Right hindlimb (tissue), 1 donor: ENCODE measurements around the gene TRIM2.

Source experiments
- DNase-seq: peaks from one replicate; pipeline ENCODE4 v3.0.0-alpha.2; 2018

The TRIM2 gene

DNA sequence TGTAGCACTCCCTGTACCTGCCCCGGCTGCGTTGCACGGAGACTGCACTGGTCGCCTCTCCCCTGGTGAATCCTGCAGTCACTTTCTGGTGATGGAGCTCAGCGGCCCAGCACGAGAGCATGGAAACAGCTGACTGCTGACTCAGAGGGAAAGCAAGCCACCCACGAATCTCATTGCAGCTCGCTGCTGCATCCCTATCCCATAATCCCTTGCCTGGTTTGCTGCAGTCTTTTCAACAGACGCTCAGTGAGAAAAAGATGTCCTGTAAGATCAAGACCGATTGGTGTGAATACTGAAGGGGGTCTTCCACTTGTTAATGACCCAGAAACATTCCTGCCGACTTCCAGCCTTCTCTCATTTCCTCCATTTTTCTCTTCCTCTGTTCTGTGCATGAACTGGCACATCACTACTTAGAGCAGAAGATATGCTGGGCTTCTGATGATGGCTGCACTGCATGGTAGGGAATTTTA, 52.9 kb downstream of the TRIM2 start:
- peak; percentile 50 for DNase-seq

DNA sequence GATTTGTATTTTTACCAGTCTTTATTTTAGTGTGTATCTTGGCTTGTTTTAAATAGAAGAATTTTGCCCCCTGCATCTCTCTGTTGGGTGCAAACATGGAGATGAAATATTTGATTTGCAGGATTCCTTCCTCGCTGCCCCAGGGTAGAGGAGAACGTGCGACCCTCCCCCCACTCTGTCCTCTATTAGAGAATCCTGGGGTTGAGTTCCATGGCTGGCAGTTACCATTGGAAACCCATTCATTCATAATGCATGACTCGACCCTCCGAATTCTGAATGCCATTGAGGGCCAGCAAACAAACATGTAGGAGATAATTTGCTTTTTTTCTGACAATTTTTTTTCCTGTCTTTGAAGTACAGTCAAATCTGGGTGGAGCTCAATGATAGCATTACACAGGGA, 53.7 kb downstream of the TRIM2 start:
- no peak for DNase-seq

DNA sequence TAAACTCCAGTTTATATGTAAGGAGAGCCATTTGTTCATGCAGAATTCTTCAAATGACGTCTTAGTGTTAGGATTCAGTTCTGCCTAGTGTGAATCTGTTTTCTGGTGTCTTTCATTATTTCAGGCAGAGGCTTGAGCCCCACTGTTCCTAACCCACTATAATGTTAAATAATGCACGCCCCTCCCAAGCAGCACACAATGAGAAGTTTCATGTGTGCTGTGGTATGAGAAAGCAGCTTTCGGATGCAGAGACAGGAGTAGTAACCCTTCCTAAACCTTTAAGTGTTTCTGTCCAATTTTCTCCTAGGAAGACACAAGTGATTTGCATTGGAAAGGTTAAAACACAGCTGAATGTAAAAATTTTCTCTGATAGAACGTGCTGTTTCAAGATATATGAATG, 54.5 kb downstream of the TRIM2 start:
- DNase-seq, result no peak

DNA sequence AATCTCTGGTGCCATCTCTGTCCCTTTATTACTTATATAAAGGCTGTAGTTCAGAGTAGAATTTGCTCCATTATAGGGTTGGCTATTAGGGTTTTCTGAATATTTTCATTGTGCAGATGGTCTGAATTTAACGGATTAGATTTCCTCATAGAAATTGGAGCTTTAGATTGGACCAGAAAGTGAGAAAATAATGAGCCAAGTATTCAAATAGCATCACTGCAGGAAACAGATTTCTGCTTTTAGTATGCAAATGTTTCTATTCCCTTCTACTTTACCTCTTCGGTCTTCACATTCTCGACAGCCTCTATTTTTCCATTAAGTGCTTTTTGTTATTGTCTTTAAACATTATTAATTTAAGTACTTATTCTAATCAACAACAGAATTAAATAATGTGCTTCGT, 55.4 kb downstream of the TRIM2 start:
- no peak for DNase-seq

DNA sequence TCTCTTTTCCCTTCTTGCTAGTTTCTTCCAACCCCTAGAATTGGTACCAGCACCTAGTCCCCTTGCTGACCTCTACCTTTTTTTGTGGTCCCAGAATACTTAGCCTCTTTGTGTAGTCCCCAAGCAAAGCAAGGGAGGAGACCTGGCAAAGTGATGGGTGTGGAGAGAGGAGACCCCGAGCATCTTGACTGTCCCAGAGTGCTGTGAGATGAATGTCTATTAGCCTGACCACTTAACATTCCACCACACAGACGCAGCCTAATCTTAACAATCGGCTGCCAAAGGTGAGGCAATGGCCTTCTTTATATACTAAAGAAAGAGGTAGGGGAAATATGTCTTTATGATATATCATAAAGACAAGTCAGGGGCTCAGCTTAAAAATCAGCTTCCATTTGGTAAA, 55.9 kb downstream of the TRIM2 start:
- DNase-seq, result no peak

DNA sequence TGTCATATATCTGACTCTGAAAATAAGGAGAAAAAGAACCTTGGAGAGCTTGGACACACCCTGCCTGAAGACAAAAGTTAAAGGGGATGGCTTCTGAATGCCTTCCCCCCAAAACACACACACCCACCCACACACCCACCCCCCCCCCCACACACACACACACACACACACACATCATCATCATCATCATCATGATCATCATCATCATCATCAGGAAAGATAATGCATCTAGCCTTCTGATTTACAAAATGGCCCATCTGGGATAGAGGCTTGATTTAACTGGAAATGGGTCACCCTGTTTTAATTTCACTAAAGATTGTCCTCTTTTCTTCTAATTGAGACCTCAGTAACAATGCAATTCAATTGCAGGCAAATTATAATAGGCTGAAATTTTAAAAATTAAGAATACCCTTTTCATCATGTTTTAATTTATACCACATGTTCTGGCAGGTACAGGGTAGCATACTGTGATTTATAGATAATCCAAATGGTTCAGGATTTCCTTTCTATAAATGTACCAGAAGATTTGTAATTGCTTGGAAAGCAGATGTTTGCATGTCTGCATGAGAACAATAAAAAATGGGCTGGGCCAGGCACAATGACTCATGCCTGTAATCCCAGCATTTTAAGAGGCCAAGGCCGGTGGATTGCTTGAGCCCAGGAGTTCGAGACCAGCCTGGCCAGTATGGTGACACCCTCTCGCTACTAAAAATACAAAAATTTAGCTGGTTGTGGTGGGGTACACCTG, 56.5 kb downstream of the TRIM2 start:
- DNase-seq, result peak; percentile 47

DNA sequence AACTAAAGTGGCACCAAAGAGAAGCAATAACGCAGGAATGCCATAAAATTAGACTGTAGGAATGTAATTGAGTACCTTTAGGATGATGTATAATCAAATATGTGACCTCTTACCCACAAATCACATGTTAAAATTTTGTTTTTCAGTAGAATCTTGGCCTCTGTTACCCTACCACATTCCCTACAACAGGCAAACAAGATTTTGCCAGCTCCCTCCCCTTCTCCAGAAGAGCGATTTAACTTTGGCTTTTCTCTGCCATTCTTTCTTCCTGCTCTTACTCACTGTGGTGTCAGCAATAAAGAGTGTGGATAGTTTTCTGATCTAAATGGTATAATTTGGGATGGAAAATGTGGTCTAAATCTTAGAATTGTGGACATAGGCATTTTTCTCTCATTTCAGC, 57.2 kb downstream of the TRIM2 start:
- DNase-seq, result no peak

DNA sequence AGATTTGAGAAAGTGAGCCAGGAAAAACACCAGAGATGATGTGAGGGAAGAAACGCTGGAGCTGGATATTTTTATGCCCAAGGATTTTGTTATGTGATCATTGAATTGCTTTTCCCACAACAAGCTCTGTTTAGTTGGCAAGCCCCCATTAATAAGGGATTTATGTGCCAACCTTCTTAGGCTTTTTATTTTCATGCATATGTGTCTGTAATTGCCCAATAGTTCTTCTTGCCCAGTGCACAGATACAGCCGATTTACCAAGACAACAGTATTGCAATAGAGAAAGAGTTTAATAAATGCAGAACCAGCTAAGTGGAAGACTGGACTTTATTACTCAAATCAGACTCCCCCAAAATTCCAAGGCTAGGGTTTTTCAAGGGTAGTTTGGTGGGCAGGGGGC, 57.7 kb downstream of the TRIM2 start:
- no peak for DNase-seq

DNA sequence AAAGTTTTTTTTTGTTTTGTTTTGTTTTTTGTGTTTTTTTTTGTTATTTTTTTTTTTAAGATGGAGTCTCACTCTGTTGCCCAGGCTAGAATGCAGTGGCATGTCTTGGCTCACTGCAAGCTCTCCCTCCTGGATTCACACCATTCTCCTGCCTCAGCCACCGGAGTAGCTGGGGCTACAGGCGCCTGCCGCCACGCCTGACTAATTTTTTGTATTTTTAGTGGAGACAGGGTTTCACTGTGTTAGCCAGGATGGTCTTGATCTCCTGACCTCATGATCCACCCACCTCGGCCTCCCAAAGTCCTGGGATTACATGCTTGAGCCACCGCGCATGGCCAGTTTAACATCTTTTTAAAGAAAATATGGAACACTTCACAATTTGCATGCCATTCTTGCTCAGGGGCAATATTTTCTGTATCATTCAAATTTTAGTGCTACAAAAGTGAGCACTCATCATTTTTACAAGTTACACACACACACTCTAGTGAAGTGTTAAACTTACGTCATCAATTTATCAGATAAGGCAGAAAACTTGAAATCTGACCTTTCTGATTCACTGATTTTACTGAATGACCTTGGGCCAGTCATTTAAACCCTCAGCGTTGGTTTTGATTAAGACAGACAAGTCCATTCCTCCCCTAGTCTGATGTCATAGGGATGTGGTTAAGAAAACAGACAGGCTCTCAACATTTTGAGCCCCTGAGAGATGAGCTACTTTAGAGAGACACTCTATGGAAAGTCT, 61.2 kb downstream of the TRIM2 start:
- DNase-seq, result no peak

DNA sequence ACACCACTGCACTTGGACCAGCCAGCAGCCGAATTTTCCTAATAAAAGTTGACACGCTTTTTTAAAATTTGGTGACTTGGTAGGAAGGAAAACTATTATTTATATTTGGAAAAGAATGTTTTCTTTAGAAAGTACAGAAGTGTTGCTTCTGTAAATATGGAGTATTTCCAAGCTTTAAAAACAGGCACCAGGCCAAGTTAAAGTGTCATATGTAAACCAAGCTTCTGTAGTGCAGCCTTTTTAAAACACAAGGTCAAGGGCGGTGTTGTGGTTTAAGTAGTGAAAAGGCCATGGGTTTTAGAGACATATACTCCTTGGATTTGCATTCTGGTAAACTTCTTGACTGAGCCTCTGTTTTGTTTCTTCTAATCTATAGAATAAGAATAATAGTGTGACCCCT, 62.7 kb downstream of the TRIM2 start:
- no peak for DNase-seq

DNA sequence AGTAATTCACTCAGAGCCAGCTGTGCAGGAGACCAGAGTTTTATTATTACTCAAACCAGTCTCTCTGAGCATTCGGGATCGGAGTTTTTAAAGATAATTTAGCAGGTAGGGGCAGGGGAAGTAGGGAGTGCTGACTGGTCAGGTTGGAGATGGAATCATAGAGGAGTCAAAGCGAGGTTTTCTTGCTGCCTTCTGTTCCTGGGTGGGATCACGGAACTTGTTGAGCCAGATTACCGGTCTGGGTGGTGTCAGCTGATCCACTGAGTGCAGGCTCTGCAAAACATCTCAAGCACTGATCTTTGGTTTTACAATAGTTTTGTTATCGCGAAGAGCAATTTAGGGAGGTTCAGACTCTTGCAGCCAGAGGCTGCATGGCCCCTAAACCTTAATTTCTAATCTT, 63.6 kb downstream of the TRIM2 start:
- DNase-seq, result no peak

DNA sequence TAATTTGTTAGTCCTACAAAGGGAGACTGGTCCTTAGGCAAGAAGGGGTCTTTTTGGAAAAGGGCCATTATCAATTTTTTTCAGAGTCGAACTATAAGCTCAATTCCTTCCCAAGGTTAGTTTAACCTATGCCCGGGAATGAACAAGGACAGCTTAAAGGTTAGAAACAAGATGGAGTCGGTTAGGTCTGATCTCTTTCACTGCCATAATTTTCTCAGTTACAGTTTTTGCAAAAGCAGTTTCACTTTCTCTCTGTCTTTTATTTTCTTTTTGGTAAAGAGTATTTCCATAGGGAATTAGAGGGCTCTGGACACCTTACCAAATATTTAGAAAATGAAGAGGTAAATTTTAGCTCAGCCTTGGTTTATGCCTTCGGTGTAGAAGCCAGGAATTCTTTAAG, 64.1 kb downstream of the TRIM2 start:
- DNase-seq, result no peak

DNA sequence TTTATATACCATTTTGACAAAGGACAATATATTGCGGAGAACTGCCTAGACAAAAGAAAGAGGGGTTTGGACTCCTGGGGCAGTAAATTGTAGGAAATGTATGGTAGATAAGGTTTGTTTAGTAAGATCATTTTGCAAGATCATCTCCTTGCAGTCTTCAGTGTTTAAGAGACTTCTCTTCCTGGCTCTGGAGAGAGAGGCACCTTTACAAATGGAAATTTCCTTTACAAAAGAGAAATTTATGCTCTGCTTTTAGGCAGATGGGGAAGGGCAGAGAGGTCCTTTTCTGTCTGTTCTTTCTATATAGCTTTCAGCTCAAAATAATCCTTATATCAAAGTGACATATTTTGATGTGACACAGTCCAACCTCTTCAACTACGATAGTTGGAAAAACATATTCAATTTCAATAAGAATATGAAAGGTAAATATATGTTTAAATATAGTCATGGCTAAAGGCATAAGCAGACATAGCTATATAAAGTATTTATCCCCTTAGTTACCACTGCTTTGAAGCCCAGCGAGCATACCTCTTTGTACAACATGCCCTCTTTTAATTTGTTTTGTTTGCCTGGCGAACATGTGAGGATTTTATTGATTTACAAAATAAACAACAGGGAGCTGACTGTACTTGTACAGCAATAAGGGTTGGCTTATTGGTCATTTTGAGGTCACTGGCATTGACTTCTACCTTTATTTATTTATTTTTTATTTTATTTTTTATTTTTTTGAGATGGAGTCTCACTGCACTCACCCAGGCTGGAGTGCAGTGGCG, 65.2 kb downstream of the TRIM2 start:
- DNase-seq, result no peak

DNA sequence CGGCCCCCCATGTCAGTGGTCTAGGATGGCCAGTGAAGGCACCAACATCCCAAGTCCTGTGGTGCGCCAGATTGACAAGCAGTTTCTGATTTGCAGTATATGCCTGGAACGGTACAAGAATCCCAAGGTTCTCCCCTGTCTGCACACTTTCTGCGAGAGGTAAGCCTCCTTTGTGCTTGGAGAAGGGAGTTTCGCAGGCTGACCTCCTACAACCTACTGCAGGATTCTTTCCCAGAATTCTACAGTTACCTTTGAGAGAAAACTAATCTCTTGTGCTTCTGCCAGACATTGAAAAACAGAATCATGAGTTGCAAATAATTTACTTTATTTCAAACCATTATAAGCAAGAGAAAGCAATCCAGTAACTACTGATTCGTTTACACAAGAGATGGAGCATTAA, 66.1 kb downstream of the TRIM2 start:
- DNase-seq, result no peak

DNA sequence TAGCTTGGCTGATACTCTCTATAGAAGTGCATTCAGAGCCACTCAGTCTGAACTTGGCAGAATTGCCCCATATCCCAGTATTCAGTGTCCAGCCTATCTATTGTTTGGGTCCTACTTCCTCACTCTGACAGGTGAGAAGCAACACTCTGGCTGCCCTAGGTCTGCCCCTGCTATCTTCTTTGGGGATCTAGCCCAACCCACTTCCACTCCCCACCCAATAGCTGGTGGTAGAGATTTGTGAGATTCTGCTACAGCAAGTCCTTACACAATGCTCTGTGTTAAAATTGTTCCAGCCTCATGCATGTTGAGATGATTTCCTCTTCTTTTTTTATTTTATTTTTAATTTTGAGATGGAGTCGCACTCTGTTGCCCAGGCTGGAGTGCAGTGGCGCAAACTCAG, 67.6 kb downstream of the TRIM2 start:
- DNase-seq, result no peak

DNA sequence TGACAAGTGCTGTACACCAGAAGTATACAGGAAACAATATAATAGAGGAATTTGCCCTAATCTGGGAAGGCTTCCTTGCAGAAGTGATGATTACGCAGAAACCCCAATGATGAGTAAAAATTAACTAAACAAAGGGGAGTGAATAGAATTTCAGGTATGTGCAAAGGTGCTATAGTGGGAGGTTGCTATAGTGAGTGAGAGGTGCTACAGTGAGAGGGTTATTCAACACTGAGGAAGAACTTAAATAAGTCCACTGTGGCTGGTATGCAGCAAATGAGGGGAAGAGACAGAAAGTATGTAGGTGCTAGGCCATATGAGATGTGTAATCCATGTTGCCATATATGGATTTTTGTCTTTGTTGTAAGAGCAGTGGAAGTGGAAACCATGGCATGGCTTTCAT, 69.5 kb downstream of the TRIM2 start:
- DNase-seq, result no peak

DNA sequence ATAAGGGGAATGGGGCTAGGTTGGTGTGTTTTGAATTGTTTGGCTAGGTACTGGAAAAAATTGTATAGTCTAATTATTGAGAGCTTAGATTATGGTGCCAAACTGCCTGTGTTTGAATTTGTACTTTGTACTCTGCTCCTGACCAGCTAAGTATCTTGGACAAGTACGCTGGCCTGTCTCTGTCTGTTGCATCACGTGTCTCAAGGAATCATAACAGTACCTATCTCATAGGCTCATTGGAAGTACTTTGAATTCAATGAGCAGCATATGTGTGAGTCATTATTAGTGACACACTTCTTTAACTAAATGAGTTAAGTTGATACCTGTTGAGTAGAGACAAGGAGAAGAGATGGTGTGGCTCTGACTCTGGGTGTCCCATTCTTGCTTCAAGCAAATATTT, 70.7 kb downstream of the TRIM2 start:
- DNase-seq, result no peak

DNA sequence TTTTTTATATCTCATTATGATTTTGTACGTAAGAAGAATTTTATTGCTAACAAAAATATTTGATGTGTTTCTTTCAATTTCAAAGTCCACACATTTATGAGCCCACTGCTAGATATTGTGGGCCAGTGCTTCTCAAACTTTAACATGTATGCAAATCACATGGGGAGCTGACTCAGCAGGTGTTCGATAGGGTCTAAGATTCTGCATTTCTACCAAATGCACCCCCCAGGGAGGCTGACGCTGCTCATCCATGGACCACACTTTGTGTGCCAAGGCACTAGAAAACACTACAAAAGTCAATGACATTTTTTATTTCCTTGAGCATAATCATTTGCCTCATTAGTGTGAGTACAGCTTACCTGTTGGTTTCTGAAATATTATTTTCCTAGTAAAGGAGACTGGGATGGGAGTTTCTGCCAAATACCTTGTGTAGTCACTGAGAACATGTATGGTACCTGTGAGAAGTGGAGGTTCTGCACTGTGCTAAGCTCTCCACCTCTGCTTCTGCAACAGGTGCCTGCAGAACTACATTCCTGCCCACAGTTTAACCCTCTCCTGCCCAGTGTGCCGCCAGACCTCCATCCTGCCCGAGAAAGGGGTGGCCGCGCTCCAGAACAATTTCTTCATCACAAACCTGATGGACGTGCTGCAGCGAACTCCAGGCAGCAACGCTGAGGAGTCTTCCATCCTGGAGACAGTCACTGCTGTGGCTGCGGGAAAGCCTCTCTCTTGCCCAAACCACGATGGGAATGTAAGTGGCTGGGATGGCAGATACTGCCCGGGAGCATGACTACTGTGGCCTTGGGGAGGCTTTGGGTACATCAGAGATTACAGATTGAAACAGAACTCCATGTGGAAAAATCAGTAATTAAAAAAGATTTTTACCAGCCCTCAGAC, 71.4 kb downstream of the TRIM2 start:
- no peak for DNase-seq

DNA sequence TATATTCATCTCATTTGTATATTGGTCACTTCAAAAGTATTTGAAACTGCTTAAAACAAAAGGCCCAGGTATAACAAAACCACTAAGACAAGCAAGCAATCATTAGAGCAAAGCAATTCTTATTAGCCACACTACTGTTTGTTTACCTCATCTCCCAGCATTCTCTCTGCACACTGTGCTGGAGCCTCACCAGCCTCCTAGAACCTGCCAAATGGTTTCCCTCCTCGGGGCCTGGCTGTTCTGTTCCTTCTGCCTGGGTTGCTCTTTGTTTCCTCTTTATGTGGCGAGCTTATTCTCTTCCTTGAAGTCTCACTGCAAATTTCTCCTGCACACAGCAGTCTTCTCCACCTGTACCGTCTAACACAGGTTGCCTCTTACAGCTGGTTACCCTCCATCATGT, 72.7 kb downstream of the TRIM2 start:
- DNase-seq, result peak; percentile 40

DNA sequence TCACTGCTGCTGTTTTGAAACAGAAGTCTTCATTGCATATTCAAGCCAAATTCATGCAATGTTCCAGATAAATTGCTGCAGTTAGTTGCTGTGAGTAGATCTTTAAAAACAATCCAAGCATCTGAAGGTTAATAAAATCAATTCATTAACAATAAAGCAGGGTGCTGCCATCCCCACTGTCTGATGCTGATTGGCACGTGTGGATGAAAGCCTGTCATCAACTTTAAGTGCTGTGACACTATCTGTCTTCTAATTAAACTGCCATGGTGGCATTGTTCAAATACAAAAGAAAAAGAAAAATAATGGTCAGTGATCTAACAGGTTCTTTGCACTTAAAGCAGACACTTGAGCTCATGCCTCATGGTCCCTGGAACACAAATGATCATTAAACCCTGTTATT, 77.2 kb downstream of the TRIM2 start:
- no peak for DNase-seq

DNA sequence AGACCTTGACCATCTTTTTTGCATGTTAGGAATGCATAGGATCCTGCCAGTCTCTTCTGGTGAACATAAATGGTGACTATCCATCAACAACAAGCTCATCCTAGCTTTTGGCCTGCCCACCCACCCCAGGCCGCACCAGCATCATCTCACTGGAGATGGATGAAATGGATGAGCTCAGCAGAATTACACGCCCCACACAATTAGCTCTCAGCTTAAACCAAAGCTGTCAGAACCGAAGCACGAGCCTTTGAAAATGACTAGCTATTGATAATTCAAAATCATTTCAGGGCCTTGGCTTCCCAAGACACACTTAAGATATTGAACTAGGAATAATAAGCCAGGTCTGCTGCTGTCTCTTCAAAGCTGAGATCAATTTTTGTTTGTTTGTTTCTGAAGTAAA, 77.8 kb downstream of the TRIM2 start:
- no peak for DNase-seq

DNA sequence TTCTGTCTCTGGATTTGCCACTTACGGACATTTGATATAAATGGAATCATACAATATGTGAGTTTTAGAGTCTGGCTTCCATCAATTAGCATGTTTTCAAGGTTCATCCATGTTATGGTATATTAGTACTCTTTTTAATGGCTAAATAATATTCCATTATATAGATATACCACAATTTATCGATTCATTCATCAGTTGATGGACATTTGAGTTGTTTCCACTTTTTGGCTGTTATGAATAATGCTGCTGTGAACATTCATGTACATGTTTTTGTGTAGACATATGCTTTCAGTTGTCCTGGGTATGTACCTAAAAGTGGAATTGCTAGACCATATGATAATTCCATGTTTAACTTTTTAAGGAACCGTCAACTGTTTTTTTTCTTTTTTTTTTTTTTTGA, 79.0 kb downstream of the TRIM2 start:
- no peak for DNase-seq

DNA sequence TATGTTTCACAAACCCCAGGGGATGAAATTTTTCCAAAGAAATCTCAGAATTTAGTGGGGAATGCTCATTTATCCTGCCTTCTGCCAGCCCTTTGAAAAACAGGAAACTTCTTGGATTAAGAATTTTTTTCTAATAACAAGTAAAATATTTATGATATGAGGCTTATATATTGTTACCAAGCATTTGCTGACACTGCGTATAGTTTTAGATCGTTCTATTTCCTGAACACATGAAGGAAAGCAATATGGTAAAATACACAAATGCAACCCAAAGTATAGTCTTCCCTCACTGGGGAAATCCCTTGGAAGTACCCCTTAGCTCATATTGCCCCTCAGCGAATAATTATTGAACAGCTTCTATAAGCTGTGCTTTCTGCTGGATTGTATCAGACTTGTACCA, 85.9 kb downstream of the TRIM2 start:
- no peak for DNase-seq
